HUES6 (cell line): ENCODE data around the gene MPV17L2.
A peak's percentile ranks its signal among the peaks of the same experiment; 100 is the strongest.

ENCODE experiments used
- H3K27ac ChIP-seq: 2 replicates; pipeline ENCODE4 v1.7.0; 2013; ENCODE audit warnings: low read depth, mild to moderate bottlenecking, low read length, inconsistent platforms
- H3K27me3 ChIP-seq: 2 replicates; pipeline ENCODE4 v1.6.1; 2013; ENCODE audit warnings: low read length; ENCODE audit not compliant: control insufficient read depth, insufficient read depth
- H3K36me3 ChIP-seq: 2 replicates; pipeline ENCODE4 v1.6.1; 2013; ENCODE audit warnings: low read length; ENCODE audit not compliant: control insufficient read depth, insufficient read depth
- H3K4me1 ChIP-seq: 2 replicates; pipeline ENCODE4 v1.6.1; 2013; ENCODE audit warnings: low read length; ENCODE audit not compliant: control insufficient read depth, insufficient read depth
- H3K4me3 ChIP-seq: 2 replicates; pipeline ENCODE4 v1.5.1; 2013; ENCODE audit warnings: low read depth, low read length
- H3K9ac ChIP-seq: one replicate; pipeline ENCODE4 v1.6.1; 2013; ENCODE audit warnings: mild to moderate bottlenecking, low read length
- H3K9me3 ChIP-seq: 2 replicates; pipeline ENCODE4 v1.6.1; 2013; ENCODE audit warnings: low read depth, low read length; ENCODE audit not compliant: control insufficient read depth, insufficient read depth

Gene MPV17L2

DNA sequence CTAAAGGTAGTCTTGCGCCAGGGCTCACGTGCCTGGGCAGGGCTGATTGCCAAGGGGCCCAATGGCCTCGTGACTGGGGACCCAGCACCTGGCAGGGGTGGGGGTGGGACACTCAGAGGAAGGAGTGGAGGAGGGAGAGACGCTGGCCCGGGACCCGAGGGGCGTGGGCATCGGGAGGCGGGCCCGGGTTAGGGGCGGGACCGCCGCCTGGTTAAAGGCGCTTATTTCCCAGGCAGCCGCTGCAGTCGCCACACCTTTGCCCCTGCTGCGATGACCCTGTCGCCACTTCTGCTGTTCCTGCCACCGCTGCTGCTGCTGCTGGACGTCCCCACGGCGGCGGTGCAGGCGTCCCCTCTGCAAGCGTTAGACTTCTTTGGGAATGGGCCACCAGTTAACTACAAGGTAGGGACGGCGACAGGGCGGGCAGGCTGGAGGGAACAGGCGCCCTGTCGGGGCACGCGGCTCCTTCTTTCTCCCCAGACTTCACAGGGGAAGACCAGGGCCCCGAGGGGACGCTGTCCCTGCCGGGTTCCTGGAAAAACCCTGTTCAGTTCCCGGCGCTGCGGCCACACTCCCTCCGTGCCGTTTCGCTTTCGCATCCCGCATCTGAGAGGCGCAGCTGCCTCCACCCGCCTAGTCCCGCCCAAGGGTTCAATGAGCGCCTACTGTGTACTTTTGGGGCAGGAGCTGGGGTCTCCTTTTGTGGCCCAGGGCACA is 19.3 kb upstream of the MPV17L2 start, which contains the start of gene IFI30:
TSS of gene IFI30 (plus strand) at position 242 of the 717 bp plus-strand sequence. CDS start at position 271, 29 bp downstream.
- Histone ChIP-seq H3K27me3 (peaks cover 16% of the 10 kb centered on the region), H3K4me1 (peaks cover 9% of the 10 kb centered on the region; the same call in 1 of the 2 replicates), H3K9me3 (no peaks in the 10 kb centered on the region), H3K9ac (peak within 1 kb of the TSS; percentile 61), H3K27ac (no peak within 1 kb of the TSS), H3K36me3 (peaks cover 21% of the 10 kb centered on the region), H3K4me3 (peak within 1 kb of the TSS; percentile 69)

DNA sequence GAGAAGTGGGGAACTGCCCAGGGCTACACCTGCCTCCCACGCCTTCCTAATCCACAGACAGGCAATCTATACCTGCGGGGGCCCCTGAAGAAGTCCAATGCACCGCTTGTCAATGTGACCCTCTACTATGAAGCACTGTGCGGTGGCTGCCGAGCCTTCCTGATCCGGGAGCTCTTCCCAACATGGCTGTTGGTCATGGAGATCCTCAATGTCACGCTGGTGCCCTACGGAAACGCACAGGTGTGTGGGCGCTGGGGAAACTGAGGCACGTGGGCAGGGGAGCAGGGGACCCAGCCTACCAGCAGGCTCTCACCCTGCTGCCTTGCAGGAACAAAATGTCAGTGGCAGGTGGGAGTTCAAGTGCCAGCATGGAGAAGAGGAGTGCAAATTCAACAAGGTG is 18.0 kb upstream of the MPV17L2 start:
- Histone ChIP-seq H3K27ac (no peak overlapping the region), H3K9ac (no peak overlapping the region), H3K27me3 (peaks cover 16% of the 10 kb centered on the region), H3K4me1 (peaks cover 9% of the 10 kb centered on the region; the same call in 1 of the 2 replicates), H3K9me3 (no peaks in the 10 kb centered on the region), H3K4me3 (no peak overlapping the region; the same call in 1 of the 2 replicates), H3K36me3 (peaks cover 14% of the 10 kb centered on the region)

DNA sequence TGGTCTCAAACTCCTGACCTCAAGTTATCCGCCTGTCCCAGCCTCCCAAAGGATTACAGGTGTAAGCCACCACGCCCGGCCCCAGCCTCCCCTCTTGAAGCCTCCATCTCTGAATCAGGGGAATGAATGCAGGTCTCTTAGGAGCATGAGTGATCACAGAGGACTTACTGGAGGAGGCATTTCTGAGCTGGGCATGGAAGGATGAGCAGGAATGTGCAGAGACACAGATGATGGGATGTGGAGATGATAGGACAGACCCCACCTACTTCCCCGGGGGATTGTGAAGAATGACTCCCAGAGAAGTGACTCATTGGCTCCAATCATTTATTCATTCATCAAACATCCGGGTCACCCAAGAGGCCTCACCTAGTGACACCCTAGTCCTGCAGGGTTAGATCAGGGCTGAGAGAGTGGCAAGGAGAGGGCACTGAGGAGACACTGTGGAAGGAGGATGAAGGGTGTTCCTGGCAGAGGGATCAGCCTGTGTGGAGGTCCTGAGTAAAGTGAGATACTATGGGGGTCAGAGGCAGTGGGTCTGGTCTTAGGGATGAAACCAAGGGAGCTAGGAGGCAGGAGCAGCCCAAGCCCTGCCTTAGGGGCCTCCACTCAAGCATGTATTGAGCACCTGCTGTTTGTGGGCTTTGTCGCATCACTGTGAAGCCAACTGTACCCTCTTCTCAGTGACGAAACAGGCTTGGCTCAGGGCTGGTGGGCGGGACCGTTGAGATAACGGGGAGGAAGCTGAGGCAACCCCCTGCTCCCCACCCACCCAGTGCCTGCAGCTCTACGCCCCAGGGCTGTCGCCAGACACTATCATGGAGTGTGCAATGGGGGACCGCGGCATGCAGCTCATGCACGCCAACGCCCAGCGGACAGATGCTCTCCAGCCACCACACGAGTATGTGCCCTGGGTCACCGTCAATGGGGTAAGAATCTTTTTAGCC is 16.4 kb upstream of the MPV17L2 start:
- H3K27ac ChIP-seq, result no peak overlapping the region
- H3K27me3 ChIP-seq, result peaks cover 16% of the 10 kb centered on the region
- H3K9me3 ChIP-seq, result no peaks in the 10 kb centered on the region
- H3K4me3 ChIP-seq, result no peak overlapping the region
- H3K9ac ChIP-seq, result no peak overlapping the region
- peaks cover 9% of the 10 kb centered on the region; the same call in 1 of the 2 replicates for H3K4me1 ChIP-seq
- H3K36me3 ChIP-seq, result peaks cover 8% of the 10 kb centered on the region; the same call in 1 of the 2 replicates

DNA sequence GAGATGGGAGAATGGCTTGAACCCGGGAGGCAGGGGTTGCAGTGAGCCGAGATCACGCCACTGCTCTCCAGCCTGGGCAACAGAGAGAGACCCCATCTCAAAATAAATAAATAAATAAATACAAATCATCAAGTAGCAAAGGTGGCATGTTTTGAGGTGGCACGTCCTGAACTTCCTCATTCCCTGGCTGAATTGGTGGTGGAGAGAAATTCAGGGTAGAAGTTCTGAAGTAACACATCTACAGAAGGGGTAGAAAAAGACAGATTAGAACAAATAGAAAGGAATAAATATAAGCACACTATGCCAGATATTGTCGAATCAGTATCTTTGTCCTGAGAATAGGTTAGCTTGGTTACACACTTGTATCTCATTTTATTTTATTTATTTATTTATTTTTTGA is 13.1 kb upstream of the MPV17L2 start:
- no peak overlapping the region for H3K4me3 ChIP-seq
- H3K27ac ChIP-seq, result no peak overlapping the region
- H3K27me3 ChIP-seq, result peaks cover 5% of the 10 kb centered on the region
- peaks cover 8% of the 10 kb centered on the region; the same call in 1 of the 2 replicates for H3K36me3 ChIP-seq
- no peak overlapping the region for H3K9ac ChIP-seq
- H3K9me3 ChIP-seq, result no peaks in the 10 kb centered on the region
- H3K4me1 ChIP-seq, result peaks cover 2% of the 10 kb centered on the region; the same call in 1 of the 2 replicates

DNA sequence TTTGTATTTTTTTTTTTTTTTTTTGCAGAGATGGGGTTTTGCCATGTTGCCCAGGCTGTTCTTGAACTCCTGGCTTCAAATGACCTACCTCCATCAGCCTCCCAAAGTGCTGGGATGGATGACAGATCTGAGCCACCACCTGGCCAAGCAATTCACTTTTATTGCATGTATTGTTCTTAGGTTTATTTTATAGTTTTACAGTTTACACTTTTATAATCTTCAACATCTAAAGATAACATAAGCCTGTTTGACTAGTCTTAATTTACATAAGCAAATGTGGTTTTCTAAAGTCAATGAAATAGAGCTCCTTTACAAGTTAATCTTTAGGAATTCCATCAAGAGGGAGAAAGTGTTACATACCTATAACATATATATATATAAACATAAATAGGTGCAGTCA is 9.5 kb upstream of the MPV17L2 start:
- H3K36me3 ChIP-seq, result no peaks in the 10 kb centered on the region
- H3K4me1 ChIP-seq, result peaks cover 7% of the 10 kb centered on the region

DNA sequence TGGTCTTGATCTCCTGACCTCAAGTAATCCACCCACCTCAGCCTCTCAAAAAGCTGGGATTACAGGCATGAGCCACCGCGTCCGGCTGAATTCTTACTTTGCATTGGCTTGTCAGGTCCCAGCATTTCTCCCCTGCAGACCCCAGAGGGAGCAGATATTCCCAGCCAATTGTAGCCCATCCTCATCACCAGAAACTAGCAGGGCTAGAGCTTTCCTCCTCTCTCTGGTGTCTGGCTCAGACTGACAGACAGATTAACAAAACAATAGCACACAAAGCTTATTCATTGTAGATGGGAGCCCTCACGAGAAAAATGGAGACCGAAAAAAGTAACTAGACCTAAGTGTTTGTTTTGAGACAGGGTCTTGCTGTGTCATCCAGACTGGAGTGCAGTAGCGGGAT is 7.5 kb upstream of the MPV17L2 start:
- Histone ChIP-seq H3K4me1 (peaks cover 7% of the 10 kb centered on the region), H3K4me3 (no peak overlapping the region), H3K9me3 (no peaks in the 10 kb centered on the region), H3K9ac (peak overlapping the region; percentile 57), H3K27me3 (no peaks in the 10 kb centered on the region), H3K36me3 (no peaks in the 10 kb centered on the region), H3K27ac (peak overlapping the region; percentile 67; the same call in 1 of the 2 replicates)

More for the DNA sequence above, 9.5 kb upstream of the MPV17L2 start:
- H3K27ac ChIP-seq, result no peak overlapping the region
- no peaks in the 10 kb centered on the region for H3K27me3 ChIP-seq
- H3K4me3 ChIP-seq, result no peak overlapping the region
- no peaks in the 10 kb centered on the region for H3K9me3 ChIP-seq
- H3K9ac ChIP-seq, result no peak overlapping the region

DNA sequence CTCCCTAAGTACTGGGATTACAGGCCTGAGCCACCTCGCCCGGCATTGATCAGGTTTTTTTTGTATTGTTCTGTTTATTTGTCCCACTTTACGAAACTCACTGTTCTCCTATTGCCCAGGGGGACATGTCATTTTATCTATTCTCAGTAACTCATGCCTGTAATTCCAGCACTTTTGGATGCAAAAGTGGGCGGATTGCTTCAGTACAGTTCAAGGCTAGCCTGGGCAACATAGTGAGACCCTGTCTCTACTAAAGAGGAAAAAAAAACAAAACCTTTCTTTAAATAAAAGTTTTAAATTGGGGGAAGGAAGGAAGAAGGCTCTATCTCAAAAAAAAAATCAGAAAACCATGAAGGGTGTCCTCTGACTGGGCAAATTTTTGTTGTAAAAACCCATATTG is 2.7 kb upstream of the MPV17L2 start:
- Histone ChIP-seq H3K9me3 (no peaks in the 10 kb centered on the region), H3K36me3 (peaks cover 3% of the 10 kb centered on the region; the same call in 1 of the 2 replicates), H3K4me1 (peaks cover 23% of the 10 kb centered on the region), H3K27ac (no peak overlapping the region), H3K4me3 (no peak overlapping the region), H3K9ac (no peak overlapping the region), H3K27me3 (no peaks in the 10 kb centered on the region)

DNA sequence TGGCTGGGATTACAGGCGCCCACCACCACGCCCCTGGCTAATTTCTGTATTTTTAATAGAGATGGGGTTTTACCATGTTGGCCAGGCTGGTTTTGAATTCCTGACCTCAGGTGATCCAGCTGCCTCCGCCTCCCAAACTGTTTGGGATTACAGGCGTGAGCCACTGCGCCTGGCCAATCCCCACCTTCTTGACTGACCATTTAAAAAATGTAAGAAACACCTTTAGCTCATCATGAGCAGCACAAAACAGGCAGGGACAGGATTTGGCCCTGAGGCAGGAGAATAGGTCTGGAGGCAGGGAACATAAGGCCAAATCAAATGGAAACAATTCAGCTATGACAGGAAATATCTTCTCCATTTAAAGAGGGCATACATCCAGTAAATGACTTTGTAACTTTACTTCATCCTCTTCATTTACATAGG is 1.4 kb upstream of the MPV17L2 start:
- H3K4me1 ChIP-seq, result peaks cover 17% of the 10 kb centered on the region
- no peak overlapping the region for H3K27ac ChIP-seq
- H3K27me3 ChIP-seq, result no peaks in the 10 kb centered on the region
- H3K9me3 ChIP-seq, result no peaks in the 10 kb centered on the region
- H3K36me3 ChIP-seq, result peaks cover 13% of the 10 kb centered on the region
- no peak overlapping the region for H3K9ac ChIP-seq
- no peak overlapping the region for H3K4me3 ChIP-seq

DNA sequence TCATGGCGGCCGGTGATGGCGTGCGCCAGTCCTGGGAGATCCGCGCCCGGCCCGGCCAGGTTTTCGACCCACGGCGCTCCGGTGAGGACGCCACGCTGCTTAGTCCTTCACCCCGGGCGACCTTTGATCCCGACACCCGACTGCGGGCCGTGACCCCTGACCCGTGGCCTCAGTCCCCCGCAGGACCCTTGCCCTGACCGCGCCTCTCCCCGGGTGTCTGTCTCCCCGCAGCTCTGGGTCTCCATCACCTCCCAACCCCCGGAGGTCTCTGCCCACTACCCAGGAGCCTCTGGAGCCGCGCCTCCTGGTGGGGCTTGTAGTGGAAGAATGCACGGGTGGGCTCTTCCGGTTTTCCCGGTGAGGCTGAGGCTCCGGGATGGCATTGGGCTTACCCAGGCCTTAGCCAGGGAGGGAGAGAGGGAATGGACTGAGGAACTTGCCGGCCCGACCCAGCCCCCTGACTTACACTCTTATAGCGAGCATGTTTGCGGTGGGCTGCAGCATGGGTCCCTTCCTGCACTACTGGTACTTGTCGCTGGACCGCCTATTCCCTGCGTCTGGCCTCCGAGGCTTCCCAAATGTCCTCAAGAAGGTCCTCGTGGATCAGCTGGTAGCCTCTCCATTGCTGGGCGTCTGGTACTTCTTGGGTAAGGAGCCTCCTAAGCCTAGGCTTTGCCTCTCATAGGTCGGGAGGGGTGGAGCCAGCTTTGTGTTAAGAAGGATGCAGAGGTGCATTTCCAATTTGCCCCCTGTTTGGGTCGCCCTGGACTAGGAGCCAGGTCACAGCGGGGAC is 566 bp downstream of the MPV17L2 start:
- peaks cover 28% of the 10 kb centered on the region for H3K36me3 ChIP-seq
- no peak overlapping the region; the same call in 1 of the 2 replicates for H3K27ac ChIP-seq
- no peaks in the 10 kb centered on the region for H3K9me3 ChIP-seq
- peaks cover 17% of the 10 kb centered on the region for H3K4me1 ChIP-seq
- H3K4me3 ChIP-seq, result peak overlapping the region; percentile 88
- no peaks in the 10 kb centered on the region for H3K27me3 ChIP-seq
- peak overlapping the region; percentile 74 for H3K9ac ChIP-seq

DNA sequence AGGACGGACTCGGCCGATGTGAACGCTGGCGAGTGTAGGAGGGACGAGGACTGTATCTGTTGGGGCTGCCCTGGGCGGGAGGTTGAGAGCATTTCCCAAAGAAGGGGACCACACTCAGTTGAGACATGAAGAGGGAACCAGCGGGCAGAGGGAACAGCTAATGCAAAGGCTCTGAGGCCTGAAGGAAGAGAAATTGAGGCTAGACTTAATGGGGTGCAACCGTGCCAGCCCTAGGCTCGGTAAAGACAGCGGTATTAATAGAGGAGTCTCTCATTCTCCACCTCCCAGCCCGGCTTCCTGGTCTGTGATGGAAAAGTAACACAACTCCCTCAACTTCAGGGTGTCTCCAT is 1.1 kb downstream of the MPV17L2 start:
- no peak overlapping the region for H3K27ac ChIP-seq
- H3K36me3 ChIP-seq, result peaks cover 34% of the 10 kb centered on the region
- H3K4me1 ChIP-seq, result peaks cover 17% of the 10 kb centered on the region
- H3K9ac ChIP-seq, result peak overlapping the region; percentile 74
- no peaks in the 10 kb centered on the region for H3K9me3 ChIP-seq
- peak overlapping the region; percentile 88 for H3K4me3 ChIP-seq
- H3K27me3 ChIP-seq, result no peaks in the 10 kb centered on the region
